Liver (tissue), 9 donors: ENCODE data around the gene UBA1. TPM values are rescaled to one million over a fixed set of nuclear protein-coding genes. Genes with fewer than 3 reads are reported as not detected.

Experiments used
- DNase-seq: peaks from one replicate; pipeline ENCODE4 v3.0.0-alpha.2; 2017; ENCODE audit warnings: low spot score
- H3K27ac ChIP-seq, 2 donors: one replicate each; pipeline ENCODE4 v1.7.0; 2013; ENCODE audit warnings: inconsistent platforms in 2 of 2, low read length in 2 of 2, control low read depth in 1 of 2, low read depth in 1 of 2, mild to moderate bottlenecking in 1 of 2
- H3K27me3 ChIP-seq, 4 donors: one replicate each; pipeline versions ENCODE4 v1.6.1 to v1.7.0; 2013; ENCODE audit warnings: low read length in 3 of 4, inconsistent platforms in 1 of 4, mild to moderate bottlenecking in 1 of 4, moderate library complexity in 1 of 4; ENCODE audit not compliant: control insufficient read depth in 4 of 4, insufficient read depth in 4 of 4
- H3K36me3 ChIP-seq, 4 donors: one replicate each; pipeline versions ENCODE4 v1.6.1 to v1.7.0; 2013; ENCODE audit warnings: low read length in 3 of 4, mild to moderate bottlenecking in 3 of 4, low read depth in 1 of 4, moderate library complexity in 1 of 4; ENCODE audit not compliant: control insufficient read depth in 4 of 4, insufficient read depth in 3 of 4
- H3K4me1 ChIP-seq, 4 donors: one replicate each; pipeline versions ENCODE4 v1.6.1 to v1.7.0; 2013; ENCODE audit warnings: low read length in 3 of 4, mild to moderate bottlenecking in 3 of 4, moderate library complexity in 1 of 4; ENCODE audit not compliant: control insufficient read depth in 4 of 4, insufficient read depth in 4 of 4
- H3K4me3 ChIP-seq, 3 donors: one replicate each; pipeline versions ENCODE4 v1.6.1 to v1.7.0; 2013; ENCODE audit warnings: low read length in 3 of 3, control low read depth in 1 of 3, low read depth in 1 of 3, mild to moderate bottlenecking in 1 of 3
- H3K9ac ChIP-seq, 2 donors: one replicate each; pipeline ENCODE4 v1.7.0; 2013; ENCODE audit warnings: low read length in 2 of 2, mild to moderate bottlenecking in 2 of 2, moderate library complexity in 2 of 2, control low read depth in 1 of 2, low read depth in 1 of 2
- H3K9me3 ChIP-seq, 4 donors: one replicate each; pipeline versions ENCODE4 v1.6.1 to v1.7.0; 2013; ENCODE audit warnings: low read length in 3 of 4; ENCODE audit not compliant: control insufficient read depth in 4 of 4
- ATF3 ChIP-seq: IDR thresholded peaks from 2 replicates; pipeline ENCODE4 v1.6.1; 2016; ENCODE audit warnings: antibody characterized with exemption
- EGR1 ChIP-seq, 2 donors: IDR thresholded peaks; 2 replicates each; pipeline ENCODE4 v1.6.1; 2016 to 2018; ENCODE audit warnings: antibody characterized with exemption in 2 of 2, low read depth in 2 of 2
- FOXA1 ChIP-seq: IDR thresholded peaks from 2 replicates; pipeline ENCODE4 v1.6.1; 2016; ENCODE audit warnings: antibody characterized with exemption
- FOXA2 ChIP-seq: IDR thresholded peaks from 2 replicates; pipeline ENCODE4 v1.6.1; 2016; ENCODE audit warnings: antibody characterized with exemption
- GABPA ChIP-seq, 2 donors: IDR thresholded peaks in 1 of 2; conservative IDR thresholded peaks in 1 of 2; 2 replicates each; pipeline ENCODE4 v1.6.1; 2016; ENCODE audit warnings: antibody characterized with exemption in 2 of 2, mild to moderate bottlenecking in 1 of 2, moderate library complexity in 1 of 2
- HNF4A ChIP-seq, 2 donors: conservative IDR thresholded peaks; 2 replicates each; pipeline ENCODE4 v1.6.1; 2016; ENCODE audit warnings: antibody characterized with exemption in 2 of 2, mild to moderate bottlenecking in 2 of 2
- HNF4G ChIP-seq: IDR thresholded peaks from 2 replicates; pipeline ENCODE4 v1.6.1; 2016; ENCODE audit warnings: antibody characterized with exemption
- JUND ChIP-seq, 2 donors: IDR thresholded peaks; 2 replicates each; pipeline ENCODE4 v1.6.1; 2016; ENCODE audit warnings: antibody characterized with exemption in 2 of 2
- MAX ChIP-seq: IDR thresholded peaks from 2 replicates; pipeline ENCODE4 v1.6.1; 2016; ENCODE audit warnings: antibody characterized with exemption
- NR2F2 ChIP-seq: IDR thresholded peaks from 2 replicates; pipeline ENCODE4 v1.6.1; 2016; ENCODE audit warnings: antibody characterized with exemption
- RAD21 ChIP-seq, 2 donors: IDR thresholded peaks; 2 replicates each; pipeline ENCODE4 v1.6.1; 2016; ENCODE audit warnings: antibody characterized with exemption in 2 of 2, mild to moderate bottlenecking in 2 of 2
- REST ChIP-seq: IDR thresholded peaks from 2 replicates; pipeline ENCODE4 v1.6.1; 2016; ENCODE audit warnings: antibody characterized with exemption, mild to moderate bottlenecking
- RXRA ChIP-seq, 2 donors: IDR thresholded peaks; 2 replicates each; pipeline ENCODE4 v1.6.1; 2017 to 2018; ENCODE audit warnings: antibody characterized with exemption in 2 of 2, mild to moderate bottlenecking in 1 of 2
- SP1 ChIP-seq: IDR thresholded peaks from 2 replicates; pipeline ENCODE4 v1.6.1; 2018; ENCODE audit warnings: antibody characterized with exemption, mild to moderate bottlenecking
- TAF1 ChIP-seq: conservative IDR thresholded peaks from 2 replicates; pipeline ENCODE4 v1.6.1; 2016; ENCODE audit warnings: antibody characterized with exemption, mild to moderate bottlenecking
- YY1 ChIP-seq: IDR thresholded peaks from 2 replicates; pipeline ENCODE4 v1.6.1; 2016; ENCODE audit warnings: antibody characterized with exemption, mild to moderate bottlenecking
- ZBTB33 ChIP-seq: IDR thresholded peaks from 2 replicates; pipeline ENCODE4 v1.6.1; 2016; ENCODE audit warnings: antibody characterized with exemption
- WGBS: extraction: QIAGEN DNeasy Blood & Tissue Kit; methylation state at CpG from one replicate; pipeline ENCODE4 v1.1.7; 2013; 5-methylcytosine and 5-hydroxymethylcytosine counted together
- polyA plus RNA-seq, 2 donors: library from polyadenylated mRNA; stranded (reverse) in 1 of 2; unstranded in 1 of 2; fragments of 200-250 nt in 1 of 2; fragments of >200 nt in 1 of 2; fragmentation: Nextera tagmentation in 1 of 2; extraction: Ambion mirVana in 1 of 2; gene quantifications; one replicate each; pipeline versions ENCODE4 v1.2.1 to v1.2.3, GENCODE V29; 2013 to 2015
- total RNA-seq, 2 donors: library from RNA; depleted of rRNA; stranded (reverse); fragments of >200 nt; gene quantifications; one replicate each; pipeline ENCODE4 v1.2.3, GENCODE V29; 2014
- donor health status: healthy.
- donor health status: healthy.
- donor health status: healthy.
- donor health status: healthy.
- donor health status: healthy.

The UBA1 gene
- total and polyA plus RNA-seq, 4 donors: 39.8 to 85.4 (median 68.7) TPM

GRCh38 chrX:47226531-47227333 lies 33.1 kb downstream of the UBA1 start:
- no peaks in the 10 kb centered on the region for H3K9me3 ChIP-seq
- H3K4me3 ChIP-seq: no peak overlapping the region
- H3K27me3 ChIP-seq: no peaks in the 10 kb centered on the region
- H3K4me1 ChIP-seq: no peaks in the 10 kb centered on the region
- peaks cover 11 to 60% (median 29%) of the 10 kb centered on the region in 4 donors for H3K36me3 ChIP-seq
- 90% methylated on average over 19 of the region's 19 CpGs for WGBS
- no peak for DNase-seq
- H3K27ac ChIP-seq: no peak overlapping the region
- no peak overlapping the region for H3K9ac ChIP-seq
- TF ChIP-seq RAD21 (IDR thresholded peaks at IDR 0.05): no peak
- TF ChIP-seq RXRA (IDR thresholded peaks at IDR 0.05): no peak
- no peak for TF ChIP-seq TAF1
- TF ChIP-seq FOXA1: no peak
- TF ChIP-seq GABPA (IDR thresholded peaks at IDR 0.05 in 1 of 2, conservative IDR thresholded peaks at IDR 0.05 in 1 of 2): no peak
- TF ChIP-seq YY1: no peak
- no peak for TF ChIP-seq ATF3
- TF ChIP-seq ZBTB33: no peak
- no peak for TF ChIP-seq SP1
- no peak for TF ChIP-seq FOXA2
- TF ChIP-seq HNF4A (conservative IDR thresholded peaks at IDR 0.05): no peak
- TF ChIP-seq JUND (IDR thresholded peaks at IDR 0.05): no peak
- TF ChIP-seq MAX: no peak
- TF ChIP-seq HNF4G: no peak
- no peak for TF ChIP-seq EGR1 (IDR thresholded peaks at IDR 0.05; ENCODE audit: low read depth in 2 of 2)
- TF ChIP-seq REST: no peak

GRCh38 chrX:47227334-47227583 lies 33.6 kb downstream of the UBA1 start:
- H3K9me3 ChIP-seq: no peaks in the 10 kb centered on the region
- H3K9ac ChIP-seq: no peak overlapping the region
- peaks cover 11 to 60% (median 29%) of the 10 kb centered on the region in 4 donors for H3K36me3 ChIP-seq
- peaks cover 0 to 1% (median 0%) of the 10 kb centered on the region in 4 donors for H3K4me1 ChIP-seq
- no peak overlapping the region for H3K27ac ChIP-seq
- no peak overlapping the region for H3K4me3 ChIP-seq
- H3K27me3 ChIP-seq: no peaks in the 10 kb centered on the region
- WGBS: 97% methylated on average over 9 of the region's 9 CpGs
- DNase-seq: no peak
- TF ChIP-seq REST (no peak), RXRA (IDR thresholded peaks at IDR 0.05) (no peak), TAF1 (no peak), SP1 (no peak), FOXA1 (no peak), YY1 (no peak), ATF3 (no peak), GABPA (IDR thresholded peaks at IDR 0.05 in 1 of 2, conservative IDR thresholded peaks at IDR 0.05 in 1 of 2) (no peak), HNF4A (conservative IDR thresholded peaks at IDR 0.05) (no peak), NR2F2 (no peak), FOXA2 (no peak), EGR1 (IDR thresholded peaks at IDR 0.05; ENCODE audit: low read depth in 2 of 2) (no peak), HNF4G (no peak), ZBTB33 (no peak), RAD21 (IDR thresholded peaks at IDR 0.05) (no peak)
